A549 (cell line): ENCODE results near the gene MYO19.

Source experiments
- GATA3 ChIP-seq: IDR thresholded peaks from 2 replicates; pipeline ENCODE4 v1.6.1; 2012; ENCODE audit warnings: borderline replicate concordance
- MAFK ChIP-seq: fragments of 450-650 bp; IDR thresholded peaks from 2 replicates; pipeline ENCODE4 v1.6.1; 2014; ENCODE audit not compliant: partially characterized antibody
- POLR2A ChIP-seq: IDR thresholded peaks from 2 replicates; pipeline ENCODE4 v1.6.1; 2012; ENCODE audit warnings: mild to moderate bottlenecking, low read length
- RAD21 ChIP-seq, 2 experiments: fragments of >200 bp in 1 of 2; sonication (Bioruptor Twin) in 1 of 2; formaldehyde crosslinking in 1 of 2; IDR thresholded peaks in 1 of 2; conservative IDR thresholded peaks in 1 of 2; 2 replicates in 1 of 2; 3 replicates in 1 of 2; pipeline ENCODE4 v1.6.1; 2012 to 2018; ENCODE audit warnings: inconsistent platforms in 1 of 2
- RCOR1 ChIP-seq: fragments of 150-350 bp; IDR thresholded peaks from 2 replicates; pipeline ENCODE4 v1.6.1; 2014; ENCODE audit warnings: antibody characterized with exemption, low read length, low read depth
- RFX5 ChIP-seq: fragments of 450-650 bp; IDR thresholded peaks from 2 replicates; pipeline ENCODE4 v1.7.1; 2014; ENCODE audit warnings: antibody characterized with exemption, mild to moderate bottlenecking, moderate library complexity
- TF ChIP-seq, protein P1 (sequence below): fragments of 250-450 bp; sonication (Bioruptor Pico); IDR thresholded peaks from 2 replicates; pipeline ENCODE4 v1.5.0; 2021; ENCODE audit warnings: mild to moderate bottlenecking, moderate library complexity, borderline replicate concordance
- TF ChIP-seq, protein P2 (sequence below): fragments of 200-600 bp; sonication (generic); IDR thresholded peaks from 2 replicates; pipeline ENCODE4 v1.6.1; 2016; ENCODE audit warnings: antibody characterized with exemption, mild to moderate bottlenecking, moderate library complexity

DNA sequence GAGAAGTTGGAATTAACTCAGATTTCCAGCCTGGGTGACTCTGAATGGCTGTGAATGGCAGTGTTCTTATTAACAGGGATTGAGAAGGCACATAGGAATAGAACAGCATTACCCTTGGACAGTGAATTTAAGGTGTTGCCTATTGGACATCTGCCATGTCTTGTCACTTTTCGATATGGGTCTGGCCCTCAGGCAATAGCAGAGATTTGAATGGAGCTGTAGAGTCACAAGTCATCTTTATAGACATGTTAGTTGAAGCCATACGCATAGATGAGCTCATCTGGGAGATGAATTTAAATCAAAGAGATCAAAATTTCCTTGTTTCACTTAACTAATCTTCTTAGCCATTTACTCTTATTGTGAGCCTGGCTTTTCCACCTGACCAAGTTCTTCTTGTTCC, 42.1 kb upstream of the MYO19 start:
- TF ChIP-seq MAFK (no peak), GATA3 (no peak), RCOR1 (no peak), POLR2A (no peak), RFX5 (no peak), RAD21 (conservative IDR thresholded peaks at IDR 0.05 in 1 of 2, IDR thresholded peaks at IDR 0.05 in 1 of 2) (no peak)
- TF ChIP-seq, protein P1, sequence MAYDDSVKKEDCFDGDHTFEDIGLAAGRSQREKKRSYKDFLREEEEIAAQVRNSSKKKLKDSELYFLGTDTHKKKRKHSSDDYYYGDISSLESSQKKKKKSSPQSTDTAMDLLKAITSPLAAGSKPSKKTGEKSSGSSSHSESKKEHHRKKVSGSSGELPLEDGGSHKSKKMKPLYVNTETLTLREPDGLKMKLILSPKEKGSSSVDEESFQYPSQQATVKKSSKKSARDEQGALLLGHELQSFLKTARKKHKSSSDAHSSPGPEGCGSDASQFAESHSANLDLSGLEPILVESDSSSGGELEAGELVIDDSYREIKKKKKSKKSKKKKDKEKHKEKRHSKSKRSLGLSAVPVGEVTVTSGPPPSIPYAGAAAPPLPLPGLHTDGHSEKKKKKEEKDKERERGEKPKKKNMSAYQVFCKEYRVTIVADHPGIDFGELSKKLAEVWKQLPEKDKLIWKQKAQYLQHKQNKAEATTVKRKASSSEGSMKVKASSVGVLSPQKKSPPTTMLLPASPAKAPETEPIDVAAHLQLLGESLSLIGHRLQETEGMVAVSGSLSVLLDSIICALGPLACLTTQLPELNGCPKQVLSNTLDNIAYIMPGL (CRISPR knock-in tag), result no peak
- TF ChIP-seq, protein P2, sequence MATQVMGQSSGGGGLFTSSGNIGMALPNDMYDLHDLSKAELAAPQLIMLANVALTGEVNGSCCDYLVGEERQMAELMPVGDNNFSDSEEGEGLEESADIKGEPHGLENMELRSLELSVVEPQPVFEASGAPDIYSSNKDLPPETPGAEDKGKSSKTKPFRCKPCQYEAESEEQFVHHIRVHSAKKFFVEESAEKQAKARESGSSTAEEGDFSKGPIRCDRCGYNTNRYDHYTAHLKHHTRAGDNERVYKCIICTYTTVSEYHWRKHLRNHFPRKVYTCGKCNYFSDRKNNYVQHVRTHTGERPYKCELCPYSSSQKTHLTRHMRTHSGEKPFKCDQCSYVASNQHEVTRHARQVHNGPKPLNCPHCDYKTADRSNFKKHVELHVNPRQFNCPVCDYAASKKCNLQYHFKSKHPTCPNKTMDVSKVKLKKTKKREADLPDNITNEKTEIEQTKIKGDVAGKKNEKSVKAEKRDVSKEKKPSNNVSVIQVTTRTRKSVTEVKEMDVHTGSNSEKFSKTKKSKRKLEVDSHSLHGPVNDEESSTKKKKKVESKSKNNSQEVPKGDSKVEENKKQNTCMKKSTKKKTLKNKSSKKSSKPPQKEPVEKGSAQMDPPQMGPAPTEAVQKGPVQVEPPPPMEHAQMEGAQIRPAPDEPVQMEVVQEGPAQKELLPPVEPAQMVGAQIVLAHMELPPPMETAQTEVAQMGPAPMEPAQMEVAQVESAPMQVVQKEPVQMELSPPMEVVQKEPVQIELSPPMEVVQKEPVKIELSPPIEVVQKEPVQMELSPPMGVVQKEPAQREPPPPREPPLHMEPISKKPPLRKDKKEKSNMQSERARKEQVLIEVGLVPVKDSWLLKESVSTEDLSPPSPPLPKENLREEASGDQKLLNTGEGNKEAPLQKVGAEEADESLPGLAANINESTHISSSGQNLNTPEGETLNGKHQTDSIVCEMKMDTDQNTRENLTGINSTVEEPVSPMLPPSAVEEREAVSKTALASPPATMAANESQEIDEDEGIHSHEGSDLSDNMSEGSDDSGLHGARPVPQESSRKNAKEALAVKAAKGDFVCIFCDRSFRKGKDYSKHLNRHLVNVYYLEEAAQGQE, result no peak
